HFF-Myc (cell line): ENCODE measurements around the gene OTX2.

Source experiments
- DNase-seq: peaks from one replicate; pipeline ENCODE4 v3.0.0-alpha.2; 2011; ENCODE audit warnings: low read depth; ENCODE audit errors: extremely low read depth
- H3K4me3 ChIP-seq: replicated peaks from 2 replicates; pipeline ENCODE4 v1.5.1; 2011; ENCODE audit warnings: low read depth, mild to moderate bottlenecking, control low read depth, low read length
- TF ChIP-seq, protein P1 (sequence below): IDR thresholded peaks from 2 replicates; pipeline ENCODE4 v1.5.1; 2012; ENCODE audit warnings: mild to moderate bottlenecking, low read depth, low read length, control low read depth; ENCODE audit errors: missing control alignments

Gene OTX2

DNA sequence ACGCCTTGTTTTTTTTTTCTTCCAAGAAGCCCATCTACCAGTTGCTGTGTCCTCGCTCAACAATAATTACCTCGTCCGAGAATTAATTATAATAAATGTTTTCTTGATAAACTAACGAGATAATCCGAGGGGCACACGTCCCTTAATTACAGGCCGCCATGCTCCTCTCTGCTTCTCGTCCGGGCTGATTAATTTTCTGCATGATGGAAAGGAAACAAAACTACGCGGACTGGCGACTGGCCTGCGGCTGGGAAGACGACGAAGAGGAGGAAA is 2.2 kb downstream of the OTX2 start:
- TF ChIP-seq, protein P1, sequence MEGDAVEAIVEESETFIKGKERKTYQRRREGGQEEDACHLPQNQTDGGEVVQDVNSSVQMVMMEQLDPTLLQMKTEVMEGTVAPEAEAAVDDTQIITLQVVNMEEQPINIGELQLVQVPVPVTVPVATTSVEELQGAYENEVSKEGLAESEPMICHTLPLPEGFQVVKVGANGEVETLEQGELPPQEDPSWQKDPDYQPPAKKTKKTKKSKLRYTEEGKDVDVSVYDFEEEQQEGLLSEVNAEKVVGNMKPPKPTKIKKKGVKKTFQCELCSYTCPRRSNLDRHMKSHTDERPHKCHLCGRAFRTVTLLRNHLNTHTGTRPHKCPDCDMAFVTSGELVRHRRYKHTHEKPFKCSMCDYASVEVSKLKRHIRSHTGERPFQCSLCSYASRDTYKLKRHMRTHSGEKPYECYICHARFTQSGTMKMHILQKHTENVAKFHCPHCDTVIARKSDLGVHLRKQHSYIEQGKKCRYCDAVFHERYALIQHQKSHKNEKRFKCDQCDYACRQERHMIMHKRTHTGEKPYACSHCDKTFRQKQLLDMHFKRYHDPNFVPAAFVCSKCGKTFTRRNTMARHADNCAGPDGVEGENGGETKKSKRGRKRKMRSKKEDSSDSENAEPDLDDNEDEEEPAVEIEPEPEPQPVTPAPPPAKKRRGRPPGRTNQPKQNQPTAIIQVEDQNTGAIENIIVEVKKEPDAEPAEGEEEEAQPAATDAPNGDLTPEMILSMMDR, result no peak
- H3K4me3 ChIP-seq, result no peak overlapping the region
- no peak for DNase-seq

DNA sequence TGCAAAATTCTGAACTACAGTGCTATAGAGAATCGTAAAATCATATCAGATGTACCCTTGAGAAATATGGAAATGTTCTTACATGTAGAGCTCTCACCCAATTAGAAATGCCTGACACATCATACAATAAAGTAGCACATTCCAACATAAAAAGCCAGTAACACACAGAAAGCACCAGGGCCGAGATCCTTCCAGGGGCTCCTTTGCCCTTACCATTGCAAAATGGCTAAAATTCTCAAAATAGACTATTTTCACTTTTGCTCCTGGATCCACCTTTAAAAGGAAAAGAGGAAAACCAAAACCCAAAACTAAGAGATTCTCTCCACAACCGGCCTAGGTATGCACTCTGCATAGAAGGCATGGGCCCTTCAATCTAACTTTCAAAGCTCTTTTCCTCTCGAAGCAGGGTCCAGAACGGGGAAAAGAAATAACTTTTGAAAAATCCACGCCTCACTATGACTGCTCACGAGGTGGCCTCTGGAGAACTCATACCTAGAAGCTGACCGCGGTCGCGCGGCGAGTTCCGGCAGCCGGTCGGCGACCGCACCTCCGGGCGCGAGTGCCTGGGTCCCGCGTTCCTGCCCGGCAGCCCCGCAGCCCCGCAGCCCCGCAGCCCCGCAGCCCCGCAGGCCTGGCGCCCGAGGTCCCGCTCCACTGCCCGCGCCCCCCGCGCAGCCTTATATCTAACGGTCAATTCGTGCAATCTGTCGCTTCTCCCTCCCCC is 2.7 kb downstream of the OTX2 start:
- no peak for DNase-seq
- no peak overlapping the region for H3K4me3 ChIP-seq
- TF ChIP-seq, protein P1, result no peak

GRCh38 chr14:56806760-56807159 is 3.5 kb downstream of the OTX2 start:
- TF ChIP-seq, protein P1, result no peak
- no peak for DNase-seq

DNA sequence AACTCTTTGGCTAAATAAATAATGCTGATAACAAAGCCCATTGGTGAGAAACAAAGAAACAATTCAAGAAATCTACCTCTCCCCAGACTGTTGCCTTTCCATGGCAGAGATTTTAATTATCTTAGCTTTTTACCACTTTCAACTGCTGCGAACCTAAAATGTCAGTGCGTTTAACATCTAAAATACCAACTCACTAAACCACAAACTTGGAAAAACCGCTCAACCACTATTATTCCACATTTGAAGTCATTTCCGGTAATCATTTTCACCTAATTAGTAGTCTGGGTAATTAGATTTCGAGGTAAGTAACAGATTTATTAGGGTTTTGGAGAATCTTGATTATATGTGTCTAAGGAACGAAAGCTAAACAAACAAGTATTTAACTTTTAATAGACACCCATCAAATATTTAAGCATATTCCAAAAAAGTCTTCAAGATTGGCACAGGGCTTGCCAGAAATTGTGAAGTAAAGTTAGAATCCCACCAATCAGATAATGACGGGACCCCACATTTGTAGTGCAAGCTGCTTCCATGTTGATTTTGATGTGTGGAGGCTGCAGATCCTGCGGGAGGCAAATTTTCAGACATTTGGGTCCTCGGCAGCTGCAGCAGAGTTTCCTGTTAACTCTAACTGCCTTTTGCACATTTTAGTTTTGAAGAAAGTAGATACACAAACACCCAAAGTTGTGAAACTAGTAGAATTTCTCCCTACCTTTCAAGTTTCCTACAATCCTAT is 4.1 kb downstream of the OTX2 start:
- no peak overlapping the region for H3K4me3 ChIP-seq
- TF ChIP-seq, protein P1, result no peak
- DNase-seq, result no peak

More at GRCh38 chr14:56806760-56807159, 3.5 kb downstream of the OTX2 start:
- H3K4me3 ChIP-seq, result no peak overlapping the region

DNA sequence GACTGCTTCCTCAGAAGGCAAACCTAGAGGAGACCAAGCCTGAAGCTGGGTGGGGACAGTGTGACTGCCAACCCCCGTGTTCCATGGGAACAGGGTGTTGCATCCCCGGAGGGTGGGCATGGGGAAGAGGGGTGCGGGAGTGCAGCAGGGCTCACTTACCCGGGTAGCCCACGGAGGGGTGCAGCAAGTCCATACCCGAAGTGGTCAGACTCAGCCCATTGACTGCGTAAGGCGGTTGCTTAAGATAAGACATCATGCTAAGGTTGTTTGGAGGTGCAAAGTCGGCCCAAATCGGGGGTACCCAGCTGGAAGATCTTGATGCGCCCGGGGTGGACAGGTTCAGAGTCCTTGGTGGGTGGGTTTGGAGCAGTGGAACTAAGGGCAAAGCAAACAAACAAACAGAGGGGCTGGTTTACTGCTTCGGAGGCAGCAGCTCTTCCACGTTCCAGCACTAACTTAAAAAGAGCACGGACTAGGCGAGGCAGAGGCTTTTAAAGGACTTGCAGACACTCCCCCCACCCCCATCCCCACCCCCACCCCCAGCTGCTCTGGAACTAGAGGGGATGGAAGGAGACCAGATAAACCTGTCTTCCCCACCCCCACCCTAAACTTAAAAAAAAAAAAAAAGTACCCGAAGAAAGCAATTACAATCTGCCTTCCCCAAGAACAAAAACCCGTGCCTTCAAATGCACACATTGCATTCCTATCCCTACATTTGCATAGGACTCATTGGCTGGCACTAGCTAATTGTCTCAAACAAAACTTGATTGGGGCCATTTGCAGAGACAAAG is 4.9 kb downstream of the OTX2 start:
- no peak overlapping the region for H3K4me3 ChIP-seq
- DNase-seq, result no peak
- TF ChIP-seq, protein P1, result no peak

DNA sequence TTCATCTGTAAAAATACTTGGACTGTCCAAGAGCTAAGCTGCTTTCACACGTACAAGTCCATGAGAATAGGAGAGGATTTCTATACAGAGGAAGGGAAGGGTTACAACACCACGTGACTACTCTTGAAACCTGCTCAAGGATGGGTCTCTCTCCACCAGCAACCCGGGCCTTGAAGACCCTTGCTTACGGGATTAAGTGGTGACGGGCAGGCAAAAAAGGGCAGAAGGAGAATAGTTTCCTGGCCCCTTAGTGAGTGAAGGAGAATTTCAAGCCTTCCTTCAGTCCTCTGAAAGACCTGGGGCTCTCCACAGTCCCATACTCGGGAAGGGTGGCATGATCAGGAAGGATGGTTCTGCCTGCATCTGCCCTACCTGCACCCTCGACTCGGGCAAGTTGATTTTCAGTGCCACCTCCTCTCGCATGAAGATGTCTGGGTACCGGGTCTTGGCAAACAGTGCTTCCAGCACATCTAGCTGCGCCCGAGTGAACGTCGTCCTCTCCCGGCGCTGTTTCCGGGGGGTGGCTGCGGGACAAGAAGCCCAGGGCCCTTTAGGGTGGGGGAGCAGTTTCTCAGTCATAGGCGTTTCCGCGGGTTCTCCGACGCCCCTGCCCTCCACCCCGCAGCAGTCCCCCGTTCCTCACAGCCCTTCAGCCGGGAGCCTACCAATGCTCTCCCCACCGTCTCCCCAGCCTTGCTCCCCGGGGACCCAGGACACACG is 6.3 kb downstream of the OTX2 start:
- TF ChIP-seq, protein P1, result no peak
- no peak for DNase-seq
- H3K4me3 ChIP-seq, result no peak overlapping the region
